ENCODE measurements around the gene MIER2. TPM values are rescaled to one million over a fixed set of nuclear protein-coding genes. Genes with fewer than 3 reads are reported as not detected.

Gene MIER2
- total and polyA plus RNA-seq, 10 of the 15 experiments (the other 5 are each of a cell fraction or from before 2014, with no cell fraction given): 0.48 to 23.6 (median 12.1) TPM

DNA sequence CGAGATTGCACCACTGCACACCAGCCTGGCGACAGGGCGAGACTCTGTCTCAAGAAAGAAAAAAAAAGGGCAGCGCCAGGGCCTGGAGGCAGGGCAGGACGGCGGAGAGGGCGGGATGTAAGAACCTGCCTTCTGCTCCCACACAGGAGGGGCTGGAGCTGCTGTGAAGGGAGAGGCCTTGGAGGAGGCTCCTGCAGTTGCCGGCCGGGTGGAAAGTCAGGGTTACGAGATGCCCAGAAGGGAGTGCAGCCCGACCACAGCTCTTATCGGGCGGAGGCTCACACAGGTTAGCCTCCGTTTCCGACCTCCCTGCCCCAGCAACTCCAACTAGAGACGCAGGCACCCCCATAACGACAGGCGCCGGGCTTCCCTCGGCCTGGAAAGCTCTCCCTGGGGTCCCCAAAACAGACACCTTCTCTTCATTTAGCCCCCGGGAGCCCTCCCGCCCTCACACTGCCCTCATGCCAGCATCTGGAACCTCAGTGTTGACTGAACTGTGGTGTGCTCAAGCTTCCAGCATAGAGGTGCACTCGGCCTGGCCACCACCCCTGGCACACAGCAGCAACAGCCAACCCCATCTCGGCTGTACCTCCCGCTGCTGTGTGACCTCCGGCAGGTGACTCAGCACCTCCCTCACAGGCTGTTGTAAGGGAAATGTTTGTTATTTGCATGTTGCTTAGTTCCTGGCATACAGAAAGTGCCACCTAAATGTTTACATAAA lies 54.8 kb downstream of the MIER2 start:
- RAD21 ChIA-PET (ENCODE audit: unreplicated experiment): no interaction called here
- in situ Hi-C loops (cut with MboI): no loop called here
- DNase-seq (ENCODE audit: low read depth, low spot score): no peak
- TF ChIP-seq ZNF207 (IDR thresholded peaks at IDR 0.05; ENCODE audit: borderline replicate concordance) (no peak), SRF (IDR thresholded peaks at IDR 0.05; ENCODE audit: low read depth in 2 of 2, low read length in 2 of 2) (no peak), CHD1 (IDR thresholded peaks at IDR 0.05; ENCODE audit: low read depth, low read length) (no peak), SIN3A (IDR thresholded peaks at IDR 0.05; ENCODE audit: low read depth, low read length) (no peak), TARDBP (IDR thresholded peaks at IDR 0.05; ENCODE audit: borderline replicate concordance) (no peak), BCL11A (IDR thresholded peaks at IDR 0.05; ENCODE audit: low read depth, low read length) (no peak), JUNB (IDR thresholded peaks at IDR 0.05) (no peak), ETV6 (conservative IDR thresholded peaks at IDR 0.05 in 1 of 2, IDR thresholded peaks at IDR 0.05 in 1 of 2; ENCODE audit: borderline replicate concordance in 1 of 2, low read depth in 1 of 2) (no peak), POLR2AphosphoS5 (IDR thresholded peaks at IDR 0.05; ENCODE audit: low read length) (no peak), RELA (IDR thresholded peaks at IDR 0.05; ENCODE audit: borderline replicate concordance, partially characterized antibody) (no peak), POLR2A (IDR thresholded peaks at IDR 0.05; ENCODE audit: low read depth, low read length) (no peak), MYB (IDR thresholded peaks at IDR 0.05; ENCODE audit: borderline replicate concordance, low read depth, low read length) (no peak), NFXL1 (IDR thresholded peaks at IDR 0.05; ENCODE audit: borderline replicate concordance) (no peak), FOXK2 (IDR thresholded peaks at IDR 0.05) (no peak)
- TF ChIP-seq, protein P1, sequence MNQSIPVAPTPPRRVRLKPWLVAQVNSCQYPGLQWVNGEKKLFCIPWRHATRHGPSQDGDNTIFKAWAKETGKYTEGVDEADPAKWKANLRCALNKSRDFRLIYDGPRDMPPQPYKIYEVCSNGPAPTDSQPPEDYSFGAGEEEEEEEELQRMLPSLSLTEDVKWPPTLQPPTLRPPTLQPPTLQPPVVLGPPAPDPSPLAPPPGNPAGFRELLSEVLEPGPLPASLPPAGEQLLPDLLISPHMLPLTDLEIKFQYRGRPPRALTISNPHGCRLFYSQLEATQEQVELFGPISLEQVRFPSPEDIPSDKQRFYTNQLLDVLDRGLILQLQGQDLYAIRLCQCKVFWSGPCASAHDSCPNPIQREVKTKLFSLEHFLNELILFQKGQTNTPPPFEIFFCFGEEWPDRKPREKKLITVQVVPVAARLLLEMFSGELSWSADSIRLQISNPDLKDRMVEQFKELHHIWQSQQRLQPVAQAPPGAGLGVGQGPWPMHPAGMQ (IDR thresholded peaks at IDR 0.05; ENCODE audit: borderline replicate concordance): no peak
- TF ChIP-seq, protein P2, sequence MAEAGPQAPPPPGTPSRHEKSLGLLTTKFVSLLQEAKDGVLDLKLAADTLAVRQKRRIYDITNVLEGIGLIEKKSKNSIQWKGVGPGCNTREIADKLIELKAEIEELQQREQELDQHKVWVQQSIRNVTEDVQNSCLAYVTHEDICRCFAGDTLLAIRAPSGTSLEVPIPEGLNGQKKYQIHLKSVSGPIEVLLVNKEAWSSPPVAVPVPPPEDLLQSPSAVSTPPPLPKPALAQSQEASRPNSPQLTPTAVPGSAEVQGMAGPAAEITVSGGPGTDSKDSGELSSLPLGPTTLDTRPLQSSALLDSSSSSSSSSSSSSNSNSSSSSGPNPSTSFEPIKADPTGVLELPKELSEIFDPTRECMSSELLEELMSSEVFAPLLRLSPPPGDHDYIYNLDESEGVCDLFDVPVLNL (IDR thresholded peaks at IDR 0.05; ENCODE audit: low read depth, low read length): no peak
- TF ChIP-seq, protein P3, sequence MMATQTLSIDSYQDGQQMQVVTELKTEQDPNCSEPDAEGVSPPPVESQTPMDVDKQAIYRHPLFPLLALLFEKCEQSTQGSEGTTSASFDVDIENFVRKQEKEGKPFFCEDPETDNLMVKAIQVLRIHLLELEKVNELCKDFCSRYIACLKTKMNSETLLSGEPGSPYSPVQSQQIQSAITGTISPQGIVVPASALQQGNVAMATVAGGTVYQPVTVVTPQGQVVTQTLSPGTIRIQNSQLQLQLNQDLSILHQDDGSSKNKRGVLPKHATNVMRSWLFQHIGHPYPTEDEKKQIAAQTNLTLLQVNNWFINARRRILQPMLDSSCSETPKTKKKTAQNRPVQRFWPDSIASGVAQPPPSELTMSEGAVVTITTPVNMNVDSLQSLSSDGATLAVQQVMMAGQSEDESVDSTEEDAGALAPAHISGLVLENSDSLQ (IDR thresholded peaks at IDR 0.05): no peak
- TF ChIP-seq, protein P4, sequence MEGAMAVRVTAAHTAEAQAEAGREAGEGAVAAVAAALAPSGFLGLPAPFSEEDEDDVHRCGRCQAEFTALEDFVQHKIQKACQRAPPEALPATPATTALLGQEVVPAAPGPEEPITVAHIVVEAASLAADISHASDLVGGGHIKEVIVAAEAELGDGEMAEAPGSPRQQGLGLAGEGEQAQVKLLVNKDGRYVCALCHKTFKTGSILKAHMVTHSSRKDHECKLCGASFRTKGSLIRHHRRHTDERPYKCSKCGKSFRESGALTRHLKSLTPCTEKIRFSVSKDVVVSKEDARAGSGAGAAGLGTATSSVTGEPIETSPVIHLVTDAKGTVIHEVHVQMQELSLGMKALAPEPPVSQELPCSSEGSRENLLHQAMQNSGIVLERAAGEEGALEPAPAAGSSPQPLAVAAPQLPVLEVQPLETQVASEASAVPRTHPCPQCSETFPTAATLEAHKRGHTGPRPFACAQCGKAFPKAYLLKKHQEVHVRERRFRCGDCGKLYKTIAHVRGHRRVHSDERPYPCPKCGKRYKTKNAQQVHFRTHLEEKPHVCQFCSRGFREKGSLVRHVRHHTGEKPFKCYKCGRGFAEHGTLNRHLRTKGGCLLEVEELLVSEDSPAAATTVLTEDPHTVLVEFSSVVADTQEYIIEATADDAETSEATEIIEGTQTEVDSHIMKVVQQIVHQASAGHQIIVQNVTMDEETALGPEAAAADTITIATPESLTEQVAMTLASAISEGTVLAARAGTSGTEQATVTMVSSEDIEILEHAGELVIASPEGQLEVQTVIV (IDR thresholded peaks at IDR 0.05; ENCODE audit: borderline replicate concordance, partially characterized antibody): no peak

More for the DNA sequence above, 54.8 kb downstream of the MIER2 start:
- no peak for FAIRE-seq
- CTCF ChIA-PET: no interaction called here
- SMC1A ChIA-PET (ENCODE audit: uncharacterized antibody, unreplicated experiment): no interaction called here
- H3K36me3 ChIP-seq (ENCODE audit: control insufficient read depth in 2 of 2, insufficient read depth in 2 of 2, low read length in 1 of 2): no peaks in the 10 kb centered on the region
- H4K20me1 ChIP-seq (ENCODE audit: control insufficient read depth, insufficient read depth): no peaks in the 10 kb centered on the region
- BruUV-seq (replicated peaks): no TSS peak
- POLR2A ChIA-PET: no interaction called here
- H3K9ac ChIP-seq (ENCODE audit: control insufficient read depth, insufficient read depth, low read length): no peak overlapping the region
- no peaks in the 10 kb centered on the region for H3K4me1 ChIP-seq (ENCODE audit: control insufficient read depth, insufficient read depth, low read length)
- H3K27ac ChIP-seq (ENCODE audit: control insufficient read depth, insufficient read depth): no peak overlapping the region
- H2AFZ ChIP-seq (ENCODE audit: control insufficient read depth, low read depth, low read length): no peak overlapping the region
- H3K9me3 ChIP-seq (replicated peaks; ENCODE audit: control insufficient read depth, insufficient read depth, low read length): no peaks in the 10 kb centered on the region
- no peaks in the 10 kb centered on the region for H3K79me2 ChIP-seq (ENCODE audit: control insufficient read depth, insufficient read depth, low read length)
- ATAC-seq: peak; percentile 44
- no peak overlapping the region for H3K4me3 ChIP-seq
- WGBS (ENCODE audit: insufficient coverage, insufficient replicate concordance, low lambda C conversion rate, missing lambda C conversion rate): 40% methylated on average over 26 of the region's 26 CpGs
- intact Hi-C loops (cut with micrococcal nuclease; ENCODE audit: unreplicated experiment): no loop called here
- peaks cover 0 to 5% of the 10 kb centered on the region in 2 experiments; a peak in 2 of 4 replicates for H3K27me3 ChIP-seq (replicated peaks in 1 of 2; ENCODE audit: control insufficient read depth in 2 of 2, insufficient read depth in 2 of 2, low read length in 1 of 2)
- no peak overlapping the region for H3K4me2 ChIP-seq (ENCODE audit: control insufficient read depth, insufficient read depth)

Data from GM12878 (cell line).